GM12878 (cell line): ENCODE measurements around the gene C19orf47. TPM values are rescaled to one million over a fixed set of nuclear protein-coding genes. Genes with fewer than 3 reads are reported as not detected.
A peak's percentile ranks its signal among the peaks of the same experiment; 100 is the strongest.

Experiments used
- CHD2 ChIP-seq: IDR thresholded peaks from 2 replicates; pipeline ENCODE4 v1.6.1; 2011; ENCODE audit warnings: low read depth, low read length, improper control_type of control experiment, borderline replicate concordance
- FOXK2 ChIP-seq: fragments of 450-650 bp; IDR thresholded peaks from 2 replicates; pipeline ENCODE4 v1.6.1; 2017; ENCODE audit warnings: mild to moderate bottlenecking, moderate library complexity
- FOXM1 ChIP-seq: IDR thresholded peaks from 2 replicates; pipeline ENCODE4 v1.6.1; 2012; ENCODE audit warnings: low read depth, mild to moderate bottlenecking, inconsistent platforms, low read length, moderate library complexity
- HDAC2 ChIP-seq: fragments of 200-600 bp; sonication (generic); IDR thresholded peaks from 2 replicates; pipeline ENCODE4 v1.6.1; 2017
- PAX8 ChIP-seq: fragments of 450-650 bp; IDR thresholded peaks from 2 replicates; pipeline ENCODE4 v1.6.1; 2017; ENCODE audit warnings: mild to moderate bottlenecking, moderate library complexity
- SIX5 ChIP-seq: IDR thresholded peaks from 2 replicates; pipeline ENCODE4 v1.6.1; 2011; ENCODE audit warnings: mild to moderate bottlenecking, low read depth, low read length, moderate library complexity; ENCODE audit not compliant: severe bottlenecking
- SMAD1 ChIP-seq: fragments of 450-650 bp; IDR thresholded peaks from 2 replicates; pipeline ENCODE4 v1.6.1; 2018; ENCODE audit warnings: mild to moderate bottlenecking, low read depth; ENCODE audit not compliant: partially characterized antibody
- SMC3 ChIP-seq: IDR thresholded peaks from 2 replicates; pipeline ENCODE4 v1.6.1; 2011; ENCODE audit warnings: low read length, improper control_type of control experiment, borderline replicate concordance
- polyA plus RNA-seq, 11 experiments: library from polyadenylated mRNA; depleted of rRNA in 4 of 11; unstranded in 6 of 11; stranded (reverse) in 5 of 11; fragments of >200 nt; fragmentation: Nextera tagmentation in 4 of 11; fragmentation: Illumina TruSeq in 1 of 11; extraction: Ambion mirVana in 4 of 11; extraction: Trizol in 1 of 11; gene quantifications; 1 replicate in 1 of 11; 2 replicates in 10 of 11; pipeline versions ENCODE4 v1.2.1 to v1.2.3, GENCODE V29; 2011 to 2016; ENCODE audit warnings: inconsistent platforms in 2 of 11, missing spikeins in 2 of 11, low read depth in 1 of 11
- total RNA-seq, 4 experiments: library from RNA; depleted of rRNA in 3 of 4; stranded (reverse); fragments of >200 nt in 3 of 4; fragmentation: Illumina TruSeq in 1 of 4; extraction: Trizol in 1 of 4; gene quantifications; 2 replicates each; pipeline versions ENCODE4 v1.2.1 to v1.2.3, GENCODE V29; 2013 to 2021
- TF ChIP-seq, protein P1 (sequence below): IDR thresholded peaks from 2 replicates; pipeline ENCODE4 v1.6.1; 2012; ENCODE audit warnings: mild to moderate bottlenecking, low read depth, low read length
- TF ChIP-seq, protein P2 (sequence below): IDR thresholded peaks from 2 replicates; pipeline ENCODE4 v1.6.1; 2011; ENCODE audit warnings: borderline replicate concordance, low read depth, mild to moderate bottlenecking, moderate library complexity, mixed read lengths, low read length; ENCODE audit not compliant: insufficient read depth; ENCODE audit errors: extremely low read length
- TF ChIP-seq, protein P3 (sequence below): IDR thresholded peaks from 2 replicates; pipeline ENCODE4 v1.6.1; 2011; ENCODE audit warnings: mild to moderate bottlenecking, low read depth, low read length, moderate library complexity; ENCODE audit not compliant: insufficient replicate concordance

Gene C19orf47
- total and polyA plus RNA-seq, 10 of the 15 experiments (the other 5 are each of a cell fraction or from before 2014, with no cell fraction given) = 0.11 to 29.1 (median 20.2) TPM

DNA sequence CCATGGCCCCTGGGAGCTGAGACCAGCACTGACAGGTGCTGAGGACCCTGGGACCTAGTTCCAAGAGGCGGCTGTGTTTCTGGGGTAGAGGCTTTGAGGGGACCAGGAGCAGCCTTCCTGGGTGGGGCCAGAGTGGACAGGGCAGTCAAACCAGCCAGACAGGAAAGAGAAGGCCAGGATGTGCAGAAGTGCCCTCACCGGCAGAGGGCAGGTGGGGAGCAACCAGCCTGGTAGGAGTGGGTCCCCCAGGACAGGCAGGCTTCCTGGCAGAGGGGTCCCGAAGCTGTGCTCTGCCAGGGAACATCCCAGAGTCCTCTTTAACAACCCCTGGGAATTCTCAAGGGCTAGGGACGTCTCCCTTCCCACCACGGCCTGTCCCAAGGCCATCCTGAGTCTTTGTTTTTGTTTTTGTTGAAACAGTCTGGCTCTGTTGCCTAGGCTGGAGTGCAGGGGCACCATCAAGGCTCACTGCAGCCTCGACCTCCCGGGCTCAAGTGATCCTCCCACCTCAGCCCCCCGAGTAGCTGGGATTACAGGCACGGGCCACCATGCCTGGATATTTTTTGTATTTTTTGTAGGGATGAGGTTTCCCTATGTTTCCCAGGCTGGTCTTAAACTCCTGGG, 44.8 kb upstream of the C19orf47 start (continued):
- TF ChIP-seq, protein P1, sequence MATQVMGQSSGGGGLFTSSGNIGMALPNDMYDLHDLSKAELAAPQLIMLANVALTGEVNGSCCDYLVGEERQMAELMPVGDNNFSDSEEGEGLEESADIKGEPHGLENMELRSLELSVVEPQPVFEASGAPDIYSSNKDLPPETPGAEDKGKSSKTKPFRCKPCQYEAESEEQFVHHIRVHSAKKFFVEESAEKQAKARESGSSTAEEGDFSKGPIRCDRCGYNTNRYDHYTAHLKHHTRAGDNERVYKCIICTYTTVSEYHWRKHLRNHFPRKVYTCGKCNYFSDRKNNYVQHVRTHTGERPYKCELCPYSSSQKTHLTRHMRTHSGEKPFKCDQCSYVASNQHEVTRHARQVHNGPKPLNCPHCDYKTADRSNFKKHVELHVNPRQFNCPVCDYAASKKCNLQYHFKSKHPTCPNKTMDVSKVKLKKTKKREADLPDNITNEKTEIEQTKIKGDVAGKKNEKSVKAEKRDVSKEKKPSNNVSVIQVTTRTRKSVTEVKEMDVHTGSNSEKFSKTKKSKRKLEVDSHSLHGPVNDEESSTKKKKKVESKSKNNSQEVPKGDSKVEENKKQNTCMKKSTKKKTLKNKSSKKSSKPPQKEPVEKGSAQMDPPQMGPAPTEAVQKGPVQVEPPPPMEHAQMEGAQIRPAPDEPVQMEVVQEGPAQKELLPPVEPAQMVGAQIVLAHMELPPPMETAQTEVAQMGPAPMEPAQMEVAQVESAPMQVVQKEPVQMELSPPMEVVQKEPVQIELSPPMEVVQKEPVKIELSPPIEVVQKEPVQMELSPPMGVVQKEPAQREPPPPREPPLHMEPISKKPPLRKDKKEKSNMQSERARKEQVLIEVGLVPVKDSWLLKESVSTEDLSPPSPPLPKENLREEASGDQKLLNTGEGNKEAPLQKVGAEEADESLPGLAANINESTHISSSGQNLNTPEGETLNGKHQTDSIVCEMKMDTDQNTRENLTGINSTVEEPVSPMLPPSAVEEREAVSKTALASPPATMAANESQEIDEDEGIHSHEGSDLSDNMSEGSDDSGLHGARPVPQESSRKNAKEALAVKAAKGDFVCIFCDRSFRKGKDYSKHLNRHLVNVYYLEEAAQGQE = no peak
- no peak for TF ChIP-seq CHD2
- no peak for TF ChIP-seq FOXM1
- TF ChIP-seq PAX8 = no peak
- TF ChIP-seq, protein P2, sequence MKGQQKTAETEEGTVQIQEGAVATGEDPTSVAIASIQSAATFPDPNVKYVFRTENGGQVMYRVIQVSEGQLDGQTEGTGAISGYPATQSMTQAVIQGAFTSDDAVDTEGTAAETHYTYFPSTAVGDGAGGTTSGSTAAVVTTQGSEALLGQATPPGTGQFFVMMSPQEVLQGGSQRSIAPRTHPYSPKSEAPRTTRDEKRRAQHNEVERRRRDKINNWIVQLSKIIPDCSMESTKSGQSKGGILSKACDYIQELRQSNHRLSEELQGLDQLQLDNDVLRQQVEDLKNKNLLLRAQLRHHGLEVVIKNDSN = no peak
- no peak for TF ChIP-seq FOXK2
- TF ChIP-seq, protein P3, sequence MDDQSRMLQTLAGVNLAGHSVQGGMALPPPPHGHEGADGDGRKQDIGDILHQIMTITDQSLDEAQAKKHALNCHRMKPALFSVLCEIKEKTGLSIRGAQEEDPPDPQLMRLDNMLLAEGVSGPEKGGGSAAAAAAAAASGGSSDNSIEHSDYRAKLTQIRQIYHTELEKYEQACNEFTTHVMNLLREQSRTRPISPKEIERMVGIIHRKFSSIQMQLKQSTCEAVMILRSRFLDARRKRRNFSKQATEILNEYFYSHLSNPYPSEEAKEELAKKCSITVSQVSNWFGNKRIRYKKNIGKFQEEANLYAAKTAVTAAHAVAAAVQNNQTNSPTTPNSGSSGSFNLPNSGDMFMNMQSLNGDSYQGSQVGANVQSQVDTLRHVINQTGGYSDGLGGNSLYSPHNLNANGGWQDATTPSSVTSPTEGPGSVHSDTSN = no peak
- TF ChIP-seq SIX5 = no peak
- peak; percentile 34; the same call in 1 of the 2 replicates for TF ChIP-seq SMC3
- TF ChIP-seq SMAD1 = no peak
- TF ChIP-seq HDAC2 = no peak
